ENCODE results near the gene FPR3.

Gene FPR3

GRCh38 chr19:51822325-51822724 lies 27.4 kb downstream of the FPR3 start:
- H3K4me3 ChIP-seq (ENCODE audit: low read depth, low read length) = no peak overlapping the region
- in situ Hi-C loops (cut with HindIII; ENCODE audit: low pct_ligation_motif_present, low sequenced_read_pairs) = no loop called here
- TF ChIP-seq CTCF (IDR thresholded peaks at IDR 0.05; ENCODE audit: low read depth, low read length, missing control alignments) = no peak
- no peaks in the 10 kb centered on the region for H3K27me3 ChIP-seq (replicated peaks)
- H3K36me3 ChIP-seq (replicated peaks) = no peaks in the 10 kb centered on the region
- DNase-seq = no peak
- no peak overlapping the region for H3K27ac ChIP-seq

GRCh38 chr19:51822946-51823345 lies 28.0 kb downstream of the FPR3 start:
- no peak overlapping the region for H3K4me3 ChIP-seq (ENCODE audit: low read depth, low read length)
- TF ChIP-seq CTCF (IDR thresholded peaks at IDR 0.05; ENCODE audit: low read depth, low read length, missing control alignments) = no peak
- DNase-seq = no peak
- in situ Hi-C loops (cut with HindIII; ENCODE audit: low pct_ligation_motif_present, low sequenced_read_pairs) = no loop called here
- no peaks in the 10 kb centered on the region for H3K36me3 ChIP-seq (replicated peaks)
- H3K27ac ChIP-seq = no peak overlapping the region
- H3K27me3 ChIP-seq (replicated peaks) = no peaks in the 10 kb centered on the region

- Histone ChIP-seq H3K4me3 (ENCODE audit: low read depth, low read length) (no peak overlapping the region), H3K27me3 (replicated peaks) (no peaks in the 10 kb centered on the region), H3K36me3 (replicated peaks) (no peaks in the 10 kb centered on the region), H3K27ac (no peak overlapping the region)
- DNase-seq = no peak
- in situ Hi-C loops (cut with HindIII; ENCODE audit: low pct_ligation_motif_present, low sequenced_read_pairs) = no loop called here
- TF ChIP-seq CTCF (IDR thresholded peaks at IDR 0.05; ENCODE audit: low read depth, low read length, missing control alignments) = no peak
Observed at GRCh38 chr19:51824281-51825005, 29.5 kb downstream of the FPR3 start.

- no peak for DNase-seq
- no peak for TF ChIP-seq CTCF (IDR thresholded peaks at IDR 0.05; ENCODE audit: low read depth, low read length, missing control alignments)
- no peaks in the 10 kb centered on the region for H3K36me3 ChIP-seq (replicated peaks)
- H3K4me3 ChIP-seq (ENCODE audit: low read depth, low read length) = no peak overlapping the region
- H3K27me3 ChIP-seq (replicated peaks) = no peaks in the 10 kb centered on the region
- no peak overlapping the region for H3K27ac ChIP-seq
- in situ Hi-C loops (cut with HindIII; ENCODE audit: low pct_ligation_motif_present, low sequenced_read_pairs) = no loop called here
Observed at GRCh38 chr19:51830274-51830673, 35.3 kb downstream of the FPR3 start.

- in situ Hi-C loops (cut with HindIII; ENCODE audit: low pct_ligation_motif_present, low sequenced_read_pairs) = no loop called here
- Histone ChIP-seq H3K36me3 (replicated peaks) (no peaks in the 10 kb centered on the region), H3K27me3 (replicated peaks) (no peaks in the 10 kb centered on the region), H3K4me3 (ENCODE audit: low read depth, low read length) (no peak overlapping the region), H3K27ac (no peak overlapping the region)
- no peak for TF ChIP-seq CTCF (IDR thresholded peaks at IDR 0.05; ENCODE audit: low read depth, low read length, missing control alignments)
- DNase-seq = no peak
Observed at GRCh38 chr19:51837145-51837544, 42.2 kb downstream of the FPR3 start.

Data from brain microvascular endothelial cell (primary cell).